Globus pallidus (tissue), 1 donor: Measurements from ENCODE around the gene COQ5.

ENCODE experiments used
- DNase-seq: peaks from one replicate; pipeline ENCODE4 v3.0.0-alpha.2; 2015; ENCODE audit warnings: low spot score

The COQ5 gene

DNA sequence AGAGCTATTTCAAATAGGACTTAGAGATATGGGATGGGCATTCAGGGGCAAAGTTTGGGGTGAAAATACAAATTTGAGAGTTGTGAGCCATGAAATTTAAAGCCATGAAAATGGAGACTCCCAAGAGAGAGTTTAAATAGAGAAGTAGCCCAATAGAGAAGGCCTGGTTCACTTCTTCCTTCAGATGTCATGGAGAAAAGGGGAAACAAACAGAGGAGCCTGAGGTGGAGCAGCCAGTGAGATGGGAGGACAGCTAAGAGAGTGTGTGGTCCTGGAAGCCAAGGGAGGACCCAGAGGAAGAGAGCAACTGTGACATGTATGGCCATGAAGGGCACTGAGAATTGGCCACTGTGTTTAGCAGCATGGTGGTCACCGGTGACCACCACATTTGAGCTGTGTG lies 45.3 kb downstream of the COQ5 start:
- no peak for DNase-seq

GRCh38 chr12:120481022-120481767 lies 47.8 kb downstream of the COQ5 start:
- DNase-seq = no peak

- DNase-seq = no peak
These were observed 48.7 kb downstream of the COQ5 start for GRCh38 chr12:120480211-120480610.

GRCh38 chr12:120479458-120479857 lies 49.5 kb downstream of the COQ5 start:
- DNase-seq = no peak

DNA sequence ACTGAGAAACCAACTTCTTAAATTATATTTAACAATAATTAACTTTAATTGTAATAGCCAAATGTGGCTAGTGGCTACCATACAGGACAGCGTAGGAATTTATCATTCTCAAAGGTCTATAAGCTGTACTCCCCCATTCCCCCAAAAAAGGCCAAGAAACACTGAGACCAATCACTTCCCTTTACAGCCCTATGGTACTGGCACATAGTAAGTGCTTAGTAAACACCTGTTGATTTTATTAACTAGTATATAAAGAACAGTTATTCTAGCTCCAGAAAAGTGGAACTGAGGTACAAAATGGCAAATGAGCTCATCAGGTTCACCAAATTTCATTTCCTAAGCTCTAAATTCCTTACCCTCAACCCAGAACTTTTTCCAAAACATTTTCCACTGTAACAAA lies 53.3 kb downstream of the COQ5 start:
- no peak for DNase-seq

DNA sequence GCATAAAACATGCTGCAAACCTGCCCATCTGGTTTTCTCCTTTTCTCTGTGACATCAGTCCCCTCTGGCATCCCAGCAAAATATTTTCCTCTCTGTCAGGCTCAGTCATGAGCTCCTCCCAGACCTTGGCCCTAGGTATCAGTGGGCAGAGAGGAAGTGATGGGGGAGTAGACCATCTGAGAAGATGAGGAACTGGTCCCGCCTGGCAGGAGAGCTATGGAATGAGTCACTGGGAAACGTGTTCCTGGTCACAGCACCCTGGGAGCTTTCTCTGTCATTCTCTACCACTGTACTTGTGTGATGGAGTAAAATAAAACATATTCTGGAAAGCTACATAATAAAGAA lies 54.4 kb downstream of the COQ5 start:
- DNase-seq = no peak

- no peak for DNase-seq
These were observed 54.9 kb downstream of the COQ5 start for GRCh38 chr12:120473807-120474615.

DNA sequence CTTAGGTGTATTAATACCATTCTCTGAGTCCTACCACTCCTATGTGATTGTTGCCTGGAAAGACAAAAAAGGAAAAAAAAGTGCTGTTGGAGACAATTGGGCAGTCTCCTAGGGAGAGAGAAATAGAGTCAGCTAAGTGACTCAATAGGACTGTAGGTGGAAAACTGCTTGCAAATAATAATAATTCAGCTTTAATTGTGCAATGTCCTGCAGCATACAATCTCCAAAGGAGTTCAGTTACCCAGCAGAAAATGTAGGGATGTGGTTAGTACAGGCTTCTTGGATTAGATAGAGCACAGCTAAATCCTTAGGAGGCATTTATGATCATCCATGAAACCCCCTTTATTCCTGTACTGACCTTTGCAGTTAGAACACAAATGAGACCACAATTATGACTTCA lies 56.4 kb downstream of the COQ5 start:
- no peak for DNase-seq

DNA sequence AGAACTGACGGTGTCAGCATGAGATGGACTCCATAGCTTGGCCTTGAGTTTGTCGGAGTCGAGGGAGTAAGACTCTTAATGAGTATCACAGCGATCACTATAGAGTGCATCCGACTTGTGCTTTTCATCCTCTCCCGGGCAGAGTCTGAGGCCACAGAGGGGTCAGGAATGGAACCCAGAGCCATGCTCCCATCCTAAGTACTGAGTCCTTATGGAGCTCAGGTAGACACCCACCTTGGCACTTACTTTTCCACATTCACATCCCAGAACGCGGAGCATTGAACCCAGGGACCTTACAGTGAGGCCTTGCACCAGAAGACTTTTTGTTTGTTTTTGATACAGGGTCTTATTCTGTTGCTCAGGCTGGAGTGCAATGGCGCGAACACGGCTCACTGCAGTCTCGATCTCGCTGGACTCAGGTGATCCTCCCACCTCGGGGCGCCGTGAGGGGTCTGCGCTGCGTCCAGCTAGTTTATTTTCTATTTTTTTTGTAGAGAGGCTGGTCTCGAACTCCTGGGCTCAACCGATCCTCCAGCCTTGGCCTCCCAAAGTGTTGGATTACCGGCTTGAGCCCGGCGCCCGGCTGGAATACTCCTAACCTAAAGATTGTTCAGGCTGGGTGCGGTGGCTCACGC lies 58.7 kb downstream of the COQ5 start:
- DNase-seq = no peak

DNA sequence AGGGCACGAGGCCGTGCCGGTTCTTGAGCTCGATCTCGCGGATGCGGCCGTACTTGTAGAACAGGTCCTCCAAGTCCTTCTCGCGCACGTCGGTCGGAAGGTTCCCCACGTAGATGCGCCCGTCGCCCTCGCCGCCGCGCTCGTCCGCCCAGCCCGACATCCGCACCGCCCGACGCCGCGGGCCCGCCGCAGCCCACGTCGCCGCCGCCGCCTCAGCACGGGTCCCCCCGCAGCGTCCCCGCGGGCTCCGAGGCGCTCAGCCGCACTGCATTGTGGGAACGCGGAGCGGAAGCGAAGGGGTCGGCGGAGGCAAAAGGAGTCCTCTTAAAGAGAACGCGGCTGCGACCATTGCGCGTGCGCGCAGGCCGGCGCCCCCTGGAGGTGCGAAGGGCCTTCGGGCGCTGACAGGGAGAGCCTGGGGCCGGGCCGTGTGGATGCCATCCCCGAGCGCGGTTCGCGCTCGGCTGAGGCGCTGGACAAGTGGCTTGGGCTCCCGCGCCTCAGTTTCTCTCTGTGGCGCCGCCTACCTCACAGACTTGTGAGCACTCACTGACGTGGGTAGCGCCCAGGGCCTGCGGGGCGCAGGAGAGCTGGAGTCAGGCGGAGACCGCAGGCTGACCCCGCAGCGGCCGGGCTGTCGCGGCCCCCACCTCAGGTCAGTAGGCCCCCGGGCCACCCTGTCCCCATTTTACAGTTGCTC lies 59.4 kb downstream of the COQ5 start, which contains the start of gene SRSF9:
SRSF9 (minus strand) TSS at position 299 of the 700 bp plus-strand sequence; CDS start at position 160, 139 bp downstream.
- peak; percentile 94 for DNase-seq

DNA sequence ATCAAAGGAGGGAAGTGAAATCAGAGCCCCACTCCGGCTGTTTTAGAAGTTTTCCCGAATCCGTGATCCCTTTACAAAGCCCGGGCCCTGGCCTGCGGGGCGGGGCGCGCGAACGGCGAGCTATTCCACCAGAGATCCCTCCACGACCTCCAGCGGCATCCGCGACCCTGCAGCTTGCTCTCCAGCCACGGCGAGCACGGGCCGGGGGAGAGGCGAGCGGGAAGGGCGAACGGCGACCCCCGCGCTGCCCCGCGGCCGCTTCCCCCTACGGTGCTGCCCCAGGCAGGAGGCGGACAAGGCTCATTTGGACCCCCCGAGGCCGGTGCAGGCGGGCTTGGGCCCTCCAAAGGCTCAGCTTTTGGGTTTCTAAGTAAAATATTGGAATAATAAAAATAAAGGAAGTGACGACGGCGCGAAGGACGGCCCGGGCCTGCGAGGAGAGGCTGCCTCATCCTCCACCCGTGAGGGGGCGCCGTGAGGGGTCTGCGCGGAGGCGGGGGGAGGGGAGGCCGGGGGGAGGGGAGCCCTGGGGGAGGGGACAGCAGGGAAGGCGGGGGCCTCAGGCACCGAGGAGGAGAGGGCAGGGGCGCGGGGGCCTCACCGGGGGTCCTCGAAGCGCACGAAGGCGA lies 60.0 kb downstream of the COQ5 start:
- DNase-seq = no peak

- no peak for DNase-seq
These were observed 60.6 kb downstream of the COQ5 start for GRCh38 chr12:120468325-120468820.

DNA sequence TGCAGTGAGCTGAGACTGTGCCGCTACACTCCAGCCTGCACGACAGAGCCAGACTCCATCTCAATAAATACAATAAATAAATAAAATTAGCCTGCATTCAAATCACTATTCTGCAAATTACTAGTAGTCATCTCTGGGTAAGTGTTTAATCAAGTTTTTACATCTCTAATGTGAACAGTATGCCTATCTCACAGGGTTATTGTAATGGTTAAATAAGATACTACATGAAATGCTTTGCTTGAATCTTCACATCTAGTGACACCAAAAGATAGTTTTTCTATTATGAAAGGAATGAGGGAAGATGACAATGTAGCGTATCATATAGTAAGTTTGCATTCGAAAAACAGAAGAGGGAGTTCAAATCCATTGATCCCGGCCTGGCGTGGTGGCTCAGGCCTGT lies 61.5 kb downstream of the COQ5 start:
- DNase-seq = no peak

GRCh38 chr12:120466560-120467315 lies 62.2 kb downstream of the COQ5 start:
- DNase-seq = no peak

GRCh38 chr12:120465756-120466155 lies 63.2 kb downstream of the COQ5 start:
- no peak for DNase-seq

DNA sequence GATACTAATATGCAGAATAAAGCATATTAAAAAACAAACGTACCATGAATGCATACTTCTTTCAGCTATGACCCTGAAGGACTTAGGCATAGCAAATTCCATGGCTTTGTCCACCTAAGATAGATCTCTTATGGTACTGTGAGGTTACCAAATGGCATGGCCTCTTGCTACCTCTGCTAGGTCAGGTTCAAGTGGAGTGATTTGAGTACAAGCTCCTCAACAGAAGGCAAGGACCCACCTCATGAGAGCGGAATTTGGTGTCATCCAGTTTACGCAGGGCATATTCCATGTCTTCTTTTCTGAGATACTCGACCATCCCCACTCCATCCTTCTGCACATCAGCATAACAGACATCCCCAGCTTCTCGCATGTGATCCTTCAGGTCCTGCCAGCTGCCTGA lies 65.2 kb downstream of the COQ5 start:
- DNase-seq = no peak

- DNase-seq = no peak
These were observed 66.8 kb downstream of the COQ5 start for GRCh38 chr12:120462099-120462640.

- no peak for DNase-seq
These were observed 68.8 kb downstream of the COQ5 start for GRCh38 chr12:120460157-120460556.

DNA sequence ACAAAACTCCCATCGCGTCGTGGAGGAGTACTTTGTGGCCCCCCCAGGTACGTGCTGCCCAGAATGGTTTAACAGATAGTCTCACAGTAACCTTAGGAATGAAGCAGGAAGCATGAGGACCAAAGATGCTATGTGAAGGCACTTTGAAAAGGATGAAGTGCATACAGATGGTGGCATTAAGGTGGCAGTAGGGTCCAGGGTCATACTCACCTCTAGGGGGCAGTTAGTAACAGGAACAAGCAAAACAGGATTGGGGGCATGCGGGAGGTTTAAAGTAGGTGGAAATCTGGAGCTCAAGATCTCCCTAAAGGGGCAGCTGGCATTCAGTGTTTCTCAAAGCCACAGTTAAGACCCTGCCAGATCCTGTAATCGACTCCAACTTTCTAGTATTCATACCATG lies 71.8 kb downstream of the COQ5 start:
- DNase-seq = no peak

DNA sequence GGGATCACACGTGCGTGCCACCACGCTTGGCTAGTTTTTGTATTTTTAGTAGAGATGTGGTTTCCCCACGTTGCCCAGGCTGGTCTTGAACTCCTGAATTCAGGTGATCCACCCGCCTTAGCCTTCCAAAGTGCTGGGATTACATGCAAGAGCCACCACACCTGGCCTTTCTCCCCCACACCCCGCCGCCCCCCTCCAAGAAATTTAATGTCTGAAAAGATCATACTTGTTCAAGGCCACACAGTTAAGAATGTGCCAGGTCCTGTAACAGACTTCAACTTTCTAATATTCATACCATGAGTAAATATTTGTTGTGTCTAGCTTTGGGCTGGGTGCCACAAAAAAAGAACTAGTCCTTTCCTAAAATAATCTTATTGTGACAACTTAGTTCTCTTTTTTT lies 73.7 kb downstream of the COQ5 start:
- DNase-seq = no peak

DNA sequence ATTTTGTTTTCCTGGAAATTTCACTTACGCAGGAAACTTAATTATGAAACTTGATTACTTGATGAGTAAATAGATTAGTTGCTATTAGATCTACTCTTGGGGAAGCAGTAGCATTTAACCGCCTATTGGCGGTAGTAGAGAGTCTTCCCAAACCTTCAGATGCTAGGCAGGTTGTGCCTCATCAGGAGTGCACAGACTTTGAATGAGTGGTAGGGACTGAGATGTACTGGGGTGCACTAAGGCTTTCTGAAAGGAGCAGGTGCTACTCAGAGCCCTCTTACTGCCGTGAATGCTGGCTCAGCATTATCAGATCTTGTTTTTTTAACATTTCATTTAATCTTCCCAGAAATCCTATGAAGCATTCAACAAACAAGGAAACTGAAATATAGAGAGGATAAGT lies 75.0 kb downstream of the COQ5 start:
- no peak for DNase-seq
